ENCODE data around the gene SNPH.
A peak's percentile ranks its signal among the peaks of the same experiment; 100 is the strongest.

DNA sequence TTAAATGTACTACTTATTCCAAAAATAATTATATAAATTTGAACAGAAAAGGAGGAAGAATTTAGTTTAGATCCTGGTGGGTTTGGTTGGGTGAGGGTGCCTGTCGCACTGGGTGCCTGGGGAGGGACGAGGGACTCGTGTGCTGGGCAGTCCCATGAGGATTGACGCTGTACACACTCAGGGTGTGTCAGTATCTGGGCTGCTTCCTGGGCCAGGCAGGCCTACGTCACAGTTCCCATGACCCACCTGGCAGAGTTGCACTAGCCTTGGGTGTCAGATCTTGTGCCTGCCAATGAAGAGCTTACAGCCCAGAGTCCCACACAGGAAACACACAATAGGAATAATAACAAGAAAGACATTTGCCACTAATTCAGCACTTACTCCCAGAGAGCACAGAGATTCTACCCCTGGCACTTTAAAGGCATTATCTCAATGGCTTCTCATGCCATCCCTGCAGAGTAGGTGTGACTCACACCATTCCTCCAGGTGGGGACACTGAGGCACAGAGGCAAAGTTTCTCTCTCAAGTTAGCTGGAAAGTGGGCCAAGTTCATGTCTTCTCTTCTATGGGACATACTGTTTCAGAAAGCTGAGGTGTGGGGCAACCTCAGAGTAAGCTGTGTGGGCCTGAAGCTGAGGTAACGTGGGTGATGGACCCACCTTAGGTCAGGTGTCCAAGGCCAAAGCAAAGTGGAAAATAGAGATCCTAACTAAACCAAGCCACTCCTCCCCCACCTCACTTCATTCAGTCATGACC, 64.2 kb downstream of the SNPH start:
- TF ChIP-seq POLR2A (IDR thresholded peaks at IDR 0.05): no peak
- TF ChIP-seq, protein P1, sequence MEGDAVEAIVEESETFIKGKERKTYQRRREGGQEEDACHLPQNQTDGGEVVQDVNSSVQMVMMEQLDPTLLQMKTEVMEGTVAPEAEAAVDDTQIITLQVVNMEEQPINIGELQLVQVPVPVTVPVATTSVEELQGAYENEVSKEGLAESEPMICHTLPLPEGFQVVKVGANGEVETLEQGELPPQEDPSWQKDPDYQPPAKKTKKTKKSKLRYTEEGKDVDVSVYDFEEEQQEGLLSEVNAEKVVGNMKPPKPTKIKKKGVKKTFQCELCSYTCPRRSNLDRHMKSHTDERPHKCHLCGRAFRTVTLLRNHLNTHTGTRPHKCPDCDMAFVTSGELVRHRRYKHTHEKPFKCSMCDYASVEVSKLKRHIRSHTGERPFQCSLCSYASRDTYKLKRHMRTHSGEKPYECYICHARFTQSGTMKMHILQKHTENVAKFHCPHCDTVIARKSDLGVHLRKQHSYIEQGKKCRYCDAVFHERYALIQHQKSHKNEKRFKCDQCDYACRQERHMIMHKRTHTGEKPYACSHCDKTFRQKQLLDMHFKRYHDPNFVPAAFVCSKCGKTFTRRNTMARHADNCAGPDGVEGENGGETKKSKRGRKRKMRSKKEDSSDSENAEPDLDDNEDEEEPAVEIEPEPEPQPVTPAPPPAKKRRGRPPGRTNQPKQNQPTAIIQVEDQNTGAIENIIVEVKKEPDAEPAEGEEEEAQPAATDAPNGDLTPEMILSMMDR (IDR thresholded peaks at IDR 0.05): no peak
- TF ChIP-seq EP300 (IDR thresholded peaks at IDR 0.05): no peak
- TF ChIP-seq POLR2AphosphoS5 (IDR thresholded peaks at IDR 0.05): peak in 1 of 3 donors; percentile 45
